ENCODE measurements around the gene IQSEC3. TPM values are rescaled to one million over a fixed set of nuclear protein-coding genes. Genes with fewer than 3 reads are reported as not detected.
A peak's percentile ranks its signal among the peaks of the same experiment; 100 is the strongest.

Gene IQSEC3
- total and polyA plus RNA-seq, 2 of the 13 experiments (the other 11 are each of a cell fraction or from before 2014, with no cell fraction given), result not detected

DNA sequence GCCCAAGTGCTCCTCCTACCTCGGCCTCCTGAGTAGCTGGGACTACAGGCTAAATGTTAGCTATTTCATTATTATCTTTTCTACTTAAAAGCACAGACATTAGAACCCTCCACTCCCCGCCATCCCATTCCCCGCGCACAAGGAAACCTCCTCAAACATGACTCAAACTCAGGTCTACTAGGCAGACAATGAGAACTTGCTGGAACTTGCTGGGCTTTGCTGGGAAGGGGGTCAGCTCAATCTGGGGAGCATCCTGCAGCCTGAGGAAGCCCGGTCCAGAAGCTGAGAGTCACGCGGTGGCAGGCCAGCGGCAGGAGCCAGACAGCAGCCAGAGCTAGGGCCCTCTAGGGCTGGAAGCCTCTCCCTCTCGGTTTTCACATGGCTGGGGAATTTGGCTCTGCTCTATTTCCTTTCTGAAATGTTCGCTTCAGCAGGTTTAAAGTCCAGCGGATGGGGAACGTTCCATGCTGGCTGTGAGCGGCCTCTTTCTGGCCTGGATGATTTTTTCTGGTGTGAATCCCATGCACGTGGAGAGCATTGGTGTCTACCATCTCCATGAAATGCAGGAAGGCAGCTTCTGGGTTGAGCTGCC, 78.9 kb downstream of the IQSEC3 start (continued):
- TF ChIP-seq ZMAT5 (CRISPR knock-in tag; IDR thresholded peaks at IDR 0.05; ENCODE audit: borderline replicate concordance, low read depth) (no peak), ZNF451 (CRISPR knock-in tag; IDR thresholded peaks at IDR 0.05) (no peak), SRSF4 (IDR thresholded peaks at IDR 0.05; ENCODE audit: low read depth, low read length, poor library complexity, severe bottlenecking) (no peak), TBX3 (IDR thresholded peaks at IDR 0.05; ENCODE audit: borderline replicate concordance) (no peak), ZNF225 (CRISPR knock-in tag; IDR thresholded peaks at IDR 0.05) (no peak), RAD21 (CRISPR knock-in tag; IDR thresholded peaks at IDR 0.05) (no peak), ZMYM3 (CRISPR knock-in tag; IDR thresholded peaks at IDR 0.05) (no peak), TEAD3 (CRISPR knock-in tag; optimal IDR thresholded peaks at IDR 0.05; ENCODE audit: borderline replicate concordance) (peak; percentile 48), ZSCAN22 (CRISPR knock-in tag; IDR thresholded peaks at IDR 0.05) (no peak), ZNF331 (CRISPR knock-in tag; IDR thresholded peaks at IDR 0.05) (no peak)
- TF ChIP-seq, protein P1, sequence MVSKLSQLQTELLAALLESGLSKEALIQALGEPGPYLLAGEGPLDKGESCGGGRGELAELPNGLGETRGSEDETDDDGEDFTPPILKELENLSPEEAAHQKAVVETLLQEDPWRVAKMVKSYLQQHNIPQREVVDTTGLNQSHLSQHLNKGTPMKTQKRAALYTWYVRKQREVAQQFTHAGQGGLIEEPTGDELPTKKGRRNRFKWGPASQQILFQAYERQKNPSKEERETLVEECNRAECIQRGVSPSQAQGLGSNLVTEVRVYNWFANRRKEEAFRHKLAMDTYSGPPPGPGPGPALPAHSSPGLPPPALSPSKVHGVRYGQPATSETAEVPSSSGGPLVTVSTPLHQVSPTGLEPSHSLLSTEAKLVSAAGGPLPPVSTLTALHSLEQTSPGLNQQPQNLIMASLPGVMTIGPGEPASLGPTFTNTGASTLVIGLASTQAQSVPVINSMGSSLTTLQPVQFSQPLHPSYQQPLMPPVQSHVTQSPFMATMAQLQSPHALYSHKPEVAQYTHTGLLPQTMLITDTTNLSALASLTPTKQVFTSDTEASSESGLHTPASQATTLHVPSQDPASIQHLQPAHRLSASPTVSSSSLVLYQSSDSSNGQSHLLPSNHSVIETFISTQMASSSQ (IDR thresholded peaks at IDR 0.05; ENCODE audit: low read depth), result no peak
- TF ChIP-seq, protein P1 (CRISPR knock-in tag; IDR thresholded peaks at IDR 0.05; ENCODE audit: borderline replicate concordance), result no peak
- TF ChIP-seq, protein P2, sequence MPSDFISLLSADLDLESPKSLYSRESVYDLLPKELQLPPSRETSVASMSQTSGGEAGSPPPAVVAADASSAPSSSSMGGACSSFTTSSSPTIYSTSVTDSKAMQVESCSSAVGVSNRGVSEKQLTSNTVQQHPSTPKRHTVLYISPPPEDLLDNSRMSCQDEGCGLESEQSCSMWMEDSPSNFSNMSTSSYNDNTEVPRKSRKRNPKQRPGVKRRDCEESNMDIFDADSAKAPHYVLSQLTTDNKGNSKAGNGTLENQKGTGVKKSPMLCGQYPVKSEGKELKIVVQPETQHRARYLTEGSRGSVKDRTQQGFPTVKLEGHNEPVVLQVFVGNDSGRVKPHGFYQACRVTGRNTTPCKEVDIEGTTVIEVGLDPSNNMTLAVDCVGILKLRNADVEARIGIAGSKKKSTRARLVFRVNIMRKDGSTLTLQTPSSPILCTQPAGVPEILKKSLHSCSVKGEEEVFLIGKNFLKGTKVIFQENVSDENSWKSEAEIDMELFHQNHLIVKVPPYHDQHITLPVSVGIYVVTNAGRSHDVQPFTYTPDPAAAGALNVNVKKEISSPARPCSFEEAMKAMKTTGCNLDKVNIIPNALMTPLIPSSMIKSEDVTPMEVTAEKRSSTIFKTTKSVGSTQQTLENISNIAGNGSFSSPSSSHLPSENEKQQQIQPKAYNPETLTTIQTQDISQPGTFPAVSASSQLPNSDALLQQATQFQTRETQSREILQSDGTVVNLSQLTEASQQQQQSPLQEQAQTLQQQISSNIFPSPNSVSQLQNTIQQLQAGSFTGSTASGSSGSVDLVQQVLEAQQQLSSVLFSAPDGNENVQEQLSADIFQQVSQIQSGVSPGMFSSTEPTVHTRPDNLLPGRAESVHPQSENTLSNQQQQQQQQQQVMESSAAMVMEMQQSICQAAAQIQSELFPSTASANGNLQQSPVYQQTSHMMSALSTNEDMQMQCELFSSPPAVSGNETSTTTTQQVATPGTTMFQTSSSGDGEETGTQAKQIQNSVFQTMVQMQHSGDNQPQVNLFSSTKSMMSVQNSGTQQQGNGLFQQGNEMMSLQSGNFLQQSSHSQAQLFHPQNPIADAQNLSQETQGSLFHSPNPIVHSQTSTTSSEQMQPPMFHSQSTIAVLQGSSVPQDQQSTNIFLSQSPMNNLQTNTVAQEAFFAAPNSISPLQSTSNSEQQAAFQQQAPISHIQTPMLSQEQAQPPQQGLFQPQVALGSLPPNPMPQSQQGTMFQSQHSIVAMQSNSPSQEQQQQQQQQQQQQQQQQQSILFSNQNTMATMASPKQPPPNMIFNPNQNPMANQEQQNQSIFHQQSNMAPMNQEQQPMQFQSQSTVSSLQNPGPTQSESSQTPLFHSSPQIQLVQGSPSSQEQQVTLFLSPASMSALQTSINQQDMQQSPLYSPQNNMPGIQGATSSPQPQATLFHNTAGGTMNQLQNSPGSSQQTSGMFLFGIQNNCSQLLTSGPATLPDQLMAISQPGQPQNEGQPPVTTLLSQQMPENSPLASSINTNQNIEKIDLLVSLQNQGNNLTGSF (CRISPR knock-in tag; IDR thresholded peaks at IDR 0.05), result no peak
- TF ChIP-seq, protein P3, sequence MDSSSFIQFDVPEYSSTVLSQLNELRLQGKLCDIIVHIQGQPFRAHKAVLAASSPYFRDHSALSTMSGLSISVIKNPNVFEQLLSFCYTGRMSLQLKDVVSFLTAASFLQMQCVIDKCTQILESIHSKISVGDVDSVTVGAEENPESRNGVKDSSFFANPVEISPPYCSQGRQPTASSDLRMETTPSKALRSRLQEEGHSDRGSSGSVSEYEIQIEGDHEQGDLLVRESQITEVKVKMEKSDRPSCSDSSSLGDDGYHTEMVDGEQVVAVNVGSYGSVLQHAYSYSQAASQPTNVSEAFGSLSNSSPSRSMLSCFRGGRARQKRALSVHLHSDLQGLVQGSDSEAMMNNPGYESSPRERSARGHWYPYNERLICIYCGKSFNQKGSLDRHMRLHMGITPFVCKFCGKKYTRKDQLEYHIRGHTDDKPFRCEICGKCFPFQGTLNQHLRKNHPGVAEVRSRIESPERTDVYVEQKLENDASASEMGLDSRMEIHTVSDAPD (CRISPR knock-in tag; IDR thresholded peaks at IDR 0.05), result peak; percentile 42; the same call in 1 of the 2 replicates
